Embryonic facial prominence (tissue), 1 donor: ENCODE data around the gene PTPN9.
"Not testable (repeated sequence)": the region's sequence is repeated elsewhere in the genome, so short reads cannot be mapped to it uniquely, and the experiment has no call there.

Experiments used
- DNase-seq: peaks from one replicate; pipeline ENCODE4 v3.0.0-alpha.2; 2016; ENCODE audit errors: extremely low spot score

The PTPN9 gene

DNA sequence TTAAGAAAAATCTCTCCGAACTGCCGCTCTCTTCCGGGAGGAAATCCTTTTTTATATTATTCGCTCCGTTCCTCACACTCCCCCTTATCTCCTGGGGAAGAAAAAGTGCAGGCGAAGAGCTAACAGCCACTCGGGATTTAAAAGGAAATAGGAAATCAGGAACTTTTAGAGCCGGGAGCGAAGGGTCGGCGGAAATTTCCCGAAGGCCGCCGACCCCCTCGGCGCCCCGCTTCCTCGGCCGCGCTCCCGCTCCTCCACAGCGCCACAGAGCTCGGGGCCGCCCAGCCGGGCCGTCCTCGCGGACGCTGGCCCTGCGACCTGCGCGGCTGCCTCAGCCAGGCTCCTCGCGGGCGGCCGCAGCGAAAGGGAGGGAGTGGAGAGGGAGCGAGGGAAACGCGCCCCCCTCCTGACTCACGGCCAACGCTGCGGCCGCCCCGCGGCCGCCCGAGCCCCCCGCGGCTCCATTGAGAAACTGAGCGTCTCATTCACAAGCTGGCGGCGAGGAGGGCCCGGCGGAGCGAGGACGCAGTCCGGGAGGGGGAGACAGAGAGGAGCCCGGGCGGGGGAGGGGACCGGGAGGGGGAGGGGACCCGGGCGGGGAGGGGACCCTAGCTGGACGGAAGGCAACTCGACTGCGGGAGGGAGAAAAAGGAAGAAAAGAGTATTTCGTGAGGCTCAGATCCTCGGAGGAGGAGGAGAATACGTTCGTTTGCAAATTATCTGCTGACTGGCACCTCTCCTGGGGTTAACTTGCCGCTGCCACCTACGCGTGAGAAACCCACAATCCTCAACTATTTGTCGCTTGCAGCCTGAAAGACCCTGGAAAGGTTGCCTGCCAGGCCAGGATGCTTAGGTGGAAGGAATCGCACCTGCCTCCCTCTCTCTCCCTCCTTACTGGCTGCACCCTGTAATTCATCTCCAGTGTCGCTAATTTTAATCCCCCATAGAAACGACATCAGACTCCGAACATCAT is at the start of gene PTPN9:
Gene PTPN9, minus strand, starts transcription at position 368 of the 973 bp plus-strand sequence. CDS start 539 bp downstream, outside the sequence.
- peak; percentile 50 for DNase-seq

DNA sequence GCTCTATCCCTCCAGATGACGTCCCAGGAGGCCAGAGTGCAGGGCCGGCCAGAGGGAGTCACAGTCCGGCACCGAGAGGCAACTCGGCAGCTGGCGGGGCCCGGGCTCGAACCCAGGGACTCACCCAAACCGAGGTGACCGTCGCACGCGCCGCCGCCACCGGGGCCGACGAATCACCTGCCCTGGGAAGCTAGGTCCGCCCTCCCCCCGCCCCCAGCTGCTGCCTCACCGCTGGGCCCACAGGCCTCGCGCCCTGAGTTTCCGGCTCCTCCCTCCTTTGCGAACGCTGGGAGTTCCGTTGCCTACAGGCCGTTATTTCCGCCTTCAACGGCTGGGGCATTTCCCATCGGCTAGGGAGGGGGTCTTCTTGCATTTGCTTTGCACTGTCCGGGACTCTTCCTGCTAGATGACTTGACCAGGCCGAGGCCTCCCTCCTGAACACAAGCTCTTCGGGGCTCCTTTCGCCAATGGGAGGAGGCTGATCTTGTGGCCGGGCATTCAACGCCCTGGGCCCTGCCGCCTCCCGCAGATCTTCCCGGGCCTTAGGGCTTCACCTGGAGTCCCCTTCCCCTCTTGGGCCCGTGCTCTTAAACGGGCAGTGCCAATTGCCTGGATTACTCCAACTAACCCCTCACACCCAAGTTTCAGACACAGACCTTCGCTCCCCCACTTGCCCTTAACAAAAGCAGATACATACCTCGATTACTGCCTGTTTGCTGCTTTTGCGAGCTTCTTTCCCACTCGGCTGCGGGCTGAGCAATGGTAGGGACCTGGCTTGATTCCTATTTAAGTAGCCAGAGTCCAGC is 46.6 kb upstream of the PTPN9 start, which contains the start of gene SNUPN:
Gene SNUPN, minus strand, starts transcription at position 184 of the 806 bp plus-strand sequence. CDS start 4,674 bp downstream, outside the sequence.
- DNase-seq, result peak; percentile 90

GRCh38 chr15:75622505-75622904 is 43.4 kb upstream of the PTPN9 start:
- no peak for DNase-seq

GRCh38 chr15:75620841-75621391 is 41.8 kb upstream of the PTPN9 start:
- peak; percentile 21 for DNase-seq

GRCh38 chr15:75620058-75620820 is 41.1 kb upstream of the PTPN9 start:
- no peak for DNase-seq

DNA sequence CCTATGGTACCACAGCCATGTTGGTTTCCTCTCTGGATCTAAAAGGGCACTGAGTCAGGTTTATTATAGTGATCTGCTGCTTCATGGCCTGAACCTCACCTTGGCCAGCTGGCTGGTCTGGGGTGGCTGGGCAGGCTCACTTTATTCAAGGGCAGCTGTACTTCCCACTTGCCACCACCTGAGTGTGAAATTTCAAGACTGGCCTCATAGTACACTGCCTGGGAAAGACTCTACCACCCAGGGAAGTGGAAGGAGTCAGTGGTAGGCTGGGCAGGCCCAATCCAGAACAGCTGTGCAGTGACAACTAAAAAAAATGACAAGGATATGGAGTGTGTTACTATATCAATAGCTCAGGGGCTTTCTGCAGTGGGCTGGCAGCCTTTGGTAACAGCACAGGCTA is 37.7 kb upstream of the PTPN9 start:
- no peak for DNase-seq

DNA sequence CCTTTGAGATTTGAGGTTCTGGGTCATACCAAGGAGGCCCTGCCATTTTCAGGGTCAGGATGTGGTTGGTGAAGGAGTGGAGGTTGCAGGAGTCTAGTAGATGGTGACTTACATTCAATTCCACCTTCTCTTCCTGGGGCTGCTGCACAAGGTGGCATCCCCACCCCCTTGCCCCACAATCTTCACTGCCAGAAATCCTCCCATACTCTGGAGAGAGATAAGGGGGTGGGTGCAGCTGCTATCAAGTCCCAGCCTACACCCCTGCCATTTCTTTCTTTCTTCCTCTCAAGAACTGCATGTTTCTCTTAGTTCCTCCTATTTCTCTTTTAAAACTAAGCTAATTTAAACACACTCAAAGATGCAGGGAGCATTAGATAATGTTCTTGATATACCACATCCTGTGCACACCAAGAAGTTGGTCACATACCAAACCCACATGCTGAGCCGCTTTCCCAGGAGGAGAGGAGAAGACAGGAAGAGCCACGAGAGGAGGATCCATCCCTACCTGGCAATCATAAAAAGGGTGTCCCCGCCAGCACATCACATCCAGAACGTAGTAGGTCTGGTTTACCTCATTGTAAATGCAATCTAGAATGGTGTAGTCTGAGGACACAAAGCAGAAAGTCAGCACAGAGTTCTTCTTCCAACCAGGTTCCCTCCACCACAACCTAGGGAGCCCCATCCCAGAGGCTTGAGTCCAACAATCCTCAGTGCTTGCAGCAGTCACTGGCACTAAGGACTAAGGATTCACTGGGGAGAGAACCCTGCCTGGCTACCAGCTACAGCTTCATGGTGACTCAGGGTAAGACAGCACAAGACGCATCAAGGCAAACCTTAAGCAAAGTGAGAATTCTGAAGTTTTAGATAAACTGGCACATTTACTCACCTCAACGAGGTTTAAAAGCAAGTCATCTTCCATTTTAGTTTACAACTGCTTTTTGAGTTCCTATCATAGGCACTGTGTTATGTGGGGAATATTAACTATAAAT is 27.9 kb upstream of the PTPN9 start:
- no peak for DNase-seq

DNA sequence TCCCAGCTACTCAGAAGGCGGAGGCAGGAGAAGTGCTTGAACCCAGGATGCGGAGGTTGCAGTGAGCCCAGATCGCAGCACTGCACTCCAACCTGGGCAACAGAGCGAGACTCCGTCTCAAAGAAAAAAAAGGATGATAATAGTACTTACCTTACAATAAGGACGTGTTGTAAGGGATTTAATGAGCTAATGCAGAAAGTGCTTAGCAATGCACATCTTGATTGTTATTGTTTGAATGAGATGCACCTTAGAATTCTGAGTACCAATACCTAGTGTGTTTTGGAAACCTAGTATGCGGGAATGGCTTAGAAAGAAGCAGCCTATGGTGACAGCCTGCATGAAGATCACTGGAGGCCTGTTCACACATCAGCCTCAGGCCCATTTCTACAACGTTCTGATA is 26.9 kb upstream of the PTPN9 start:
- no peak for DNase-seq

- no peak for DNase-seq
Measured at GRCh38 chr15:75599401-75599800, 20.3 kb upstream of the PTPN9 start.

GRCh38 chr15:75598361-75598760 is 19.2 kb upstream of the PTPN9 start:
- DNase-seq, result no peak

GRCh38 chr15:75597667-75598341 is 18.7 kb upstream of the PTPN9 start:
- DNase-seq, result no peak

DNA sequence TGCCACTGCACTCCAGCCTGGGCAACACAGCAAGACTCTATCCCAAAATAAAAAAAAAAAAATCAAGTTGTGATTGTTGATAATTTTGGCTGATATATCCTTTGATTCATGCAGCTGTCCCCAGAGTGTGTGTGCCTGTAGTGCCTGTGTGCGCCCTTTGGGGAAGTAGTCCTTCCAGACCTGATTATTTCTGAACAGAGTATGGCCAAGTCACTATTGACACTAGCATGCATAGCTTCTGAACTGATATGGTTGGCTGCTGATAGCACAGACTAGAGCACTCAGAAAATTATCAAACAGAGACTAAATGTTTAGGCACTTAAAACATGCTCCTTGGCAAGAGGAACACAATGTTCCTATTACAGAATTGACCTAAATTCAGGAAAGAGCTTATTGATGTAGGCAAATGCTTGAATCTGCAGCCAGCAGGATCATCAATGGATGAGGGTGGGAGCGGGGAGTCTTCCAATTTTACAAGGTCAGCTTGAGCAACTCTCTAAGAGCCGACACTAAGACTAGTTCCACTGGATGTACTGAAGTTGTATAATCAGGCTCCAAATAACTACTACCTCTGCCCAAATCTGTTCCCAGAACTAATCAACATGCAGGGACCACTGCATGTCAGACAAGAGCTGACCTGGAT is 17.7 kb upstream of the PTPN9 start:
- no peak for DNase-seq

GRCh38 chr15:75594276-75594675 is 15.2 kb upstream of the PTPN9 start:
- no peak for DNase-seq

- DNase-seq, result no peak
Measured at GRCh38 chr15:75591655-75592364, 12.7 kb upstream of the PTPN9 start.

- DNase-seq, result no peak
Measured at GRCh38 chr15:75590239-75590638, 11.1 kb upstream of the PTPN9 start.

DNA sequence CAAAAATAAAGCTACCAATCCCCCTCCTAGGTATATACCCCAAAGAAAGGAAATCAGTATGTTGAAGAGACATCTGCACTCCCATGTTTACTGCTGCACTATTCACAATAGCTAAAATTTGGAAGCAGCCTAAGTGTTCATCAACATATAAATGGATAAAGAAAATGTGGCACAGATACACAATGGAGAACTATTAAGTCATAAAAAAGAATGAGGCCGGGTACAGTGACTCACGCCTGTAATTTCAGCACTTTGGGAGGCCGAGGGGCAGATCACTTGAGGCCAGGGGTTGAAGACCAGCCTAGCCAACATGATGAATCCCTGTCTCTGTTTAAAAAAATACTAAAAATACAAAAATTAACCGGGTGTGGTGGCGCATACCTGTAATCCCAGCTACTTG is 10.0 kb upstream of the PTPN9 start:
- DNase-seq, result no peak

GRCh38 chr15:75586422-75586821 is 7.3 kb upstream of the PTPN9 start:
- not testable (repeated sequence) for DNase-seq

- no peak for DNase-seq
Measured at GRCh38 chr15:75584121-75584520, 5.0 kb upstream of the PTPN9 start.
